IMR-90 (cell line): ENCODE data around the gene HPSE. TPM values are rescaled to one million over a fixed set of nuclear protein-coding genes. Genes with fewer than 3 reads are reported as not detected.

ENCODE experiments used
- ATAC-seq: fragments of 200-7000 bp; cut with Tn5 transposase; 2 replicates; pipeline ENCODE4 v1.9.1; 2020; ENCODE audit warnings: low read depth, mild to moderate bottlenecking, moderate library complexity
- BruUV-seq: library from RNA; stranded (reverse); fragments of 400-500 nt; replicated peaks from 2 replicates; lab custom pipeline; 2021; lab: Mats Ljungman, UMichigan
- CTCF ChIA-PET: fragments of 300-600 bp; formaldehyde crosslinking; extraction: SDS; loops from one replicate; lab custom pipeline; 2021; ENCODE audit warnings: antibody characterized with exemption; lab: Yijun Ruan, JAX
- POLR2A ChIA-PET: fragments of 300-600 bp; sonication (Branson Sonifier 250); formaldehyde crosslinking; loops from one replicate; lab custom pipeline; 2022; ENCODE audit warnings: antibody characterized with exemption; ENCODE audit not compliant: unreplicated experiment; lab: Charles Lee
- DNase-seq: peaks from one replicate; pipeline ENCODE4 v3.0.0; 2013
- H2AFZ ChIP-seq: replicated peaks from 2 replicates; pipeline ENCODE3; 2013; ENCODE audit warnings: low read length, mild to moderate bottlenecking; ENCODE audit not compliant: poor library complexity
- H2AK5ac ChIP-seq: 2 replicates; pipeline ENCODE4 v1.6.1; 2013; ENCODE audit warnings: low read depth, low read length, inconsistent platforms
- H2AK9ac ChIP-seq: replicated peaks from 2 replicates; pipeline ENCODE3; 2013; ENCODE audit warnings: mild to moderate bottlenecking, low read depth, low read length, moderate library complexity; ENCODE audit not compliant: poor library complexity
- H2BK120ac ChIP-seq: 2 replicates; pipeline ENCODE4 v1.6.1; 2013; ENCODE audit warnings: low read depth, low read length, inconsistent platforms
- H2BK15ac ChIP-seq: 3 replicates; pipeline ENCODE4 v1.6.1; 2013; ENCODE audit warnings: low read depth, low read length, inconsistent platforms
- H2BK20ac ChIP-seq: 2 replicates; pipeline ENCODE4 v1.6.1; 2013; ENCODE audit warnings: low read depth, mild to moderate bottlenecking, inconsistent platforms, low read length, moderate library complexity
- H2BK5ac ChIP-seq: 2 replicates; pipeline ENCODE4 v1.6.1; 2013; ENCODE audit warnings: mild to moderate bottlenecking, low read depth, low read length, inconsistent platforms; ENCODE audit not compliant: poor library complexity, severe bottlenecking
- H3K14ac ChIP-seq: replicated peaks from 2 replicates; pipeline ENCODE4 v1.6.1; 2013; ENCODE audit warnings: low read depth, low read length, inconsistent platforms
- H3K18ac ChIP-seq: 2 replicates; pipeline ENCODE4 v1.6.1; 2013; ENCODE audit warnings: low read depth, low read length, control low read depth
- H3K23ac ChIP-seq: 2 replicates; pipeline ENCODE4 v1.6.1; 2013; ENCODE audit warnings: low read depth, low read length, inconsistent platforms
- H3K27ac ChIP-seq: 2 replicates; pipeline ENCODE4 v1.5.1; 2013; ENCODE audit warnings: mild to moderate bottlenecking, control low read depth, low read length; ENCODE audit not compliant: insufficient read depth
- H3K27me3 ChIP-seq: 2 replicates; pipeline ENCODE4 v1.6.1; 2013; ENCODE audit warnings: low read length; ENCODE audit not compliant: control insufficient read depth, insufficient read depth
- H3K36me3 ChIP-seq: 2 replicates; pipeline ENCODE4 v1.6.1; 2013; ENCODE audit warnings: low read length, mixed read lengths; ENCODE audit not compliant: control insufficient read depth, insufficient read depth
- H3K4ac ChIP-seq: 2 replicates; pipeline ENCODE4 v1.6.1; 2013; ENCODE audit warnings: low read depth, low read length, inconsistent platforms
- H3K4me1 ChIP-seq: 2 replicates; pipeline ENCODE4 v1.6.1; 2013; ENCODE audit warnings: low read length, mixed read lengths; ENCODE audit not compliant: control insufficient read depth, insufficient read depth
- H3K4me2 ChIP-seq: 2 replicates; pipeline ENCODE4 v1.6.1; 2013; ENCODE audit warnings: low read depth, mild to moderate bottlenecking, control low read depth, low read length, moderate library complexity
- H3K4me3 ChIP-seq: 2 replicates; pipeline ENCODE4 v1.5.1; 2013; ENCODE audit warnings: low read depth, mild to moderate bottlenecking, control low read depth, low read length, moderate library complexity; ENCODE audit not compliant: insufficient read depth
- H3K56ac ChIP-seq: 2 replicates; pipeline ENCODE4 v1.6.1; 2013; ENCODE audit warnings: low read length, inconsistent platforms; ENCODE audit not compliant: insufficient read depth; ENCODE audit errors: extremely low read depth
- H3K79me1 ChIP-seq, 2 experiments: 2 replicates each; pipeline ENCODE4 v1.6.1; 2013; ENCODE audit warnings: low read length in 2 of 2, inconsistent platforms in 1 of 2, low read depth in 1 of 2
- H3K9ac ChIP-seq: 2 replicates; pipeline ENCODE4 v1.6.1; 2013; ENCODE audit warnings: low read depth, low read length, control low read depth
- H3K9me1 ChIP-seq: 2 replicates; pipeline ENCODE4 v1.6.1; 2013; ENCODE audit warnings: low read length, inconsistent platforms; ENCODE audit not compliant: insufficient read depth
- H3K9me3 ChIP-seq: 2 replicates; pipeline ENCODE4 v1.6.1; 2013; ENCODE audit warnings: low read length; ENCODE audit not compliant: control insufficient read depth, insufficient read depth
- H4K20me1 ChIP-seq: 2 replicates; pipeline ENCODE4 v1.6.1; 2013; ENCODE audit warnings: low read length, inconsistent platforms; ENCODE audit not compliant: insufficient read depth
- H4K5ac ChIP-seq: 2 replicates; pipeline ENCODE4 v1.6.1; 2013; ENCODE audit warnings: mild to moderate bottlenecking, low read depth, low read length, control low read depth
- H4K8ac ChIP-seq, 2 experiments: 2 replicates each; pipeline ENCODE4 v1.6.1; 2013; ENCODE audit warnings: low read depth in 2 of 2, low read length in 2 of 2, control low read depth in 1 of 2, inconsistent platforms in 1 of 2
- H4K91ac ChIP-seq: 2 replicates; pipeline ENCODE4 v1.6.1; 2013; ENCODE audit warnings: low read depth, low read length, inconsistent platforms; ENCODE audit not compliant: insufficient read depth
- BHLHE40 ChIP-seq: fragments of 150-350 bp; IDR thresholded peaks from 2 replicates; pipeline ENCODE4 v1.6.1; 2016; ENCODE audit warnings: mild to moderate bottlenecking, low read depth, low read length
- MXI1 ChIP-seq: IDR thresholded peaks from 2 replicates; pipeline ENCODE4 v1.6.1; 2012; ENCODE audit warnings: low read depth, mild to moderate bottlenecking, low read length, moderate library complexity, borderline replicate concordance
- POLR2A ChIP-seq: IDR thresholded peaks from 2 replicates; pipeline ENCODE4 v1.6.1; 2012; ENCODE audit warnings: mild to moderate bottlenecking, low read depth, low read length
- RCOR1 ChIP-seq: IDR thresholded peaks from 2 replicates; pipeline ENCODE4 v1.6.1; 2012; ENCODE audit warnings: mild to moderate bottlenecking, low read length, improper control_type of control experiment; ENCODE audit not compliant: insufficient replicate concordance
- WGBS, 2 experiments: methylation state at CpG; one replicate each; pipeline versions ENCODE4 v1.1.5 to v1.1.7; 2013; ENCODE audit warnings: missing lambda C conversion rate in 2 of 2; ENCODE audit not compliant: insufficient read length in 1 of 2; ENCODE audit errors: extremely low coverage in 2 of 2; 5-methylcytosine and 5-hydroxymethylcytosine counted together
- dilution Hi-C: fragments of 300-500 bp; cut with HindIII; formaldehyde crosslinking; loops from one replicate; pipeline ENCODE4 v1.14.3; 2018; ENCODE audit warnings: low sequenced_read_pairs; ENCODE audit not compliant: unreplicated experiment
- in situ Hi-C: fragments of 300-500 bp; cut with MboI; formaldehyde crosslinking; loops from 3 replicates; pipeline ENCODE4 v1.14.3; 2019; ENCODE audit warnings: low sequenced_read_pairs, inconsistent platforms, mixed read lengths
- intact Hi-C: fragments of 100-400 bp; cut with micrococcal nuclease; formaldehyde crosslinking; loops from 2 replicates; pipeline ENCODE4 v1.10.0; 2022
- polyA plus RNA-seq, 3 experiments: library from polyadenylated mRNA; depleted of rRNA; stranded (reverse); fragments of >200 nt; gene quantifications; 2 replicates each; pipeline ENCODE4 v1.2.3, GENCODE V29; 2012; ENCODE audit warnings: low replicate concordance in 1 of 3
- total RNA-seq: library from RNA; depleted of rRNA; stranded (reverse); fragments of >200 nt; gene quantifications from 2 replicates; pipeline ENCODE4 v1.2.3, GENCODE V29; 2012

The HPSE gene
- total and polyA plus RNA-seq, 2 of the 4 experiments (the other 2 are of a cell fraction) = under 0.01 to 0.09 TPM

DNA sequence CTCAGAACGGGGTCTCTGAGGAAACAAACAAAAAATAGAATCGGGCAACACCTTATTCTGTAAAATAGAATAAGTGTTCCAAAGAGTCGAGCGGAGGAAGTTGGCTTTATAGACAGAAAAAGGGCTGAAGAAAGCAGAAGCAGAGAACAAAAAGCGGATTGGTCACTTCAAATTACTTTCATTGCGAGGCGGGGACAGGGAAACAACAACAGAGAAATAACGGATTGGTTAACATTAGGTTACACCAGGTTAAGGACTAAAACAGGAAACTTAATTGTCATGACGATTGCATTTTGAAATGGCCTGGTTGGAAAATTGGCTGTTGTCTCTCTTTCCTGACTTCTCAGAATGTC, 49.6 kb downstream of the HPSE start:
- H2AK9ac ChIP-seq = no peak overlapping the region
- ChIA-PET CTCF (interaction anchor here (1.0 kb wide), 1 partner anchor 10 kb away, joined by 3 read pairs; no protein-coding TSS in a partner anchor), POLR2A (no interaction called here)
- no peak overlapping the region; the same call in 1 of the 2 replicates for H3K27ac ChIP-seq
- peak overlapping the region; percentile 71 to 80 for H4K8ac ChIP-seq
- H3K14ac ChIP-seq = peak overlapping the region; percentile 75
- H4K5ac ChIP-seq = peak overlapping the region; percentile 16; the same call in 1 of the 2 replicates
- no peaks in the 10 kb centered on the region for H3K9me3 ChIP-seq
- H3K27me3 ChIP-seq = no peaks in the 10 kb centered on the region
- WGBS, 2 experiments = 50% methylated on average over 1 of the region's 9 CpGs; no CpG with 5 or more reads in 1 of the 2 experiments
- H2BK20ac ChIP-seq = no peak overlapping the region
- H4K91ac ChIP-seq = peak overlapping the region; percentile 53
- peaks cover 5 to 16% of the 10 kb centered on the region in 2 experiments; a peak in 3 of 4 replicates for H3K79me1 ChIP-seq
- peak overlapping the region; percentile 82; the same call in 1 of the 2 replicates for H3K9ac ChIP-seq
- intact Hi-C loops (loop anchor here (2.0 to 10.0 kb wide), 2 partner anchors 170 to 430 kb away; partner anchors contain the start of gene HELQ), dilution Hi-C loops (no loop called here), in situ Hi-C loops (loop anchor here (10.0 kb wide), 2 partner anchors 170 to 210 kb away; partner anchors contain the start of genes HELQ and MRPS18C)
- H3K36me3 ChIP-seq = no peaks in the 10 kb centered on the region
- no peak overlapping the region; the same call in 2 of the 3 replicates for H2BK15ac ChIP-seq
- H4K20me1 ChIP-seq = 0 out of 2 replicates have a peak, but pooled peaks cover 3% of the 10 kb centered on the region
- ATAC-seq = peak; percentile 16; the same call in 1 of the 2 replicates
- H3K18ac ChIP-seq = peak overlapping the region; percentile 42; the same call in 1 of the 2 replicates
- no TSS peak for BruUV-seq
- H3K4ac ChIP-seq = peak overlapping the region; percentile 22; the same call in 1 of the 2 replicates
- peak overlapping the region; percentile 79 for H2BK5ac ChIP-seq
- H3K4me3 ChIP-seq = peak overlapping the region; percentile 74
- peak; percentile 29 for DNase-seq
- peak overlapping the region; percentile 93 for H3K56ac ChIP-seq
- no peaks in the 10 kb centered on the region for H3K4me1 ChIP-seq
- peak overlapping the region; percentile 88; the same call in 1 of the 2 replicates for H3K4me2 ChIP-seq
- H2AK5ac ChIP-seq = no peak overlapping the region
- TF ChIP-seq MXI1 = no peak
- TF ChIP-seq POLR2A = no peak
- no peak for TF ChIP-seq BHLHE40
- TF ChIP-seq RCOR1 = no peak
- H3K23ac ChIP-seq = peak overlapping the region; percentile 64; the same call in 1 of the 2 replicates
- no peaks in the 10 kb centered on the region for H3K9me1 ChIP-seq
- H2AFZ ChIP-seq = peak overlapping the region; percentile 53
- H2BK120ac ChIP-seq = peak overlapping the region; percentile 44
